ENCODE results near the gene POLR3A. TPM values are rescaled to one million over a fixed set of nuclear protein-coding genes. Genes with fewer than 3 reads are reported as not detected.

POLR3A gene
- polyA plus RNA-seq, 1 donor from 2014 or later: 15.6 TPM

DNA sequence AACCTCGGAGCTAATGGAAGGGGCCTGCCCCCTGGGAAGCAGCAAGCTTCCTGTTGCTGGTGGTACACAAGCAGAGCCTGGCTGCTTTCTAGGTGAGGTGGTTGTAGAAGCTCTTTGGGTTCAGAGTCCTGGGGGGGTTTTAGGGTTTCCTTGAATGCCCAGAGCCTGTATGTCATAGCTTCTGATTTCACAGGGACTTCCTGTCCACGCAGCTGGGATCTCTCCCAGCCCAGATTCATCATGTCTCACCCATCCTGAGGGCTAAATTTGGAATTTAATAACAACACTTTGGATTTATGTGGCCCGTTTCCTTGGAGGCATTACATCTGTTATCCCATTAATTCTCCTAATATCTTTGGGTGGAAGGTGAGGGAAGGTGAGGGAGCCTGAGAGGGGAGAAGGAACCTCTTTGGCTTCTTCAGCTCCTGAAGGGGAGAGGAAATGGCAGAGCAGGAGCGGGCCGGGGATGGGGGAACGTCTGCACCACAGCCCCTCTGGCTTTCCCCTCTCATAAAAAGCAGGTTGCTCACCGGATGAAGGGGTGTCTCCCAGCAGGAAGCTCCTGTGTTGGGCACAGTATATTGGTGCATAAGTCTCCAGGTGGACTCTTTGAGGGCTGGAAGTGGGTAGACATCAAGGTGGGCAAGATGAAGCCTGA is 24.0 kb upstream of the POLR3A start:
- no peak for TF ChIP-seq EZH2 (IDR thresholded peaks at IDR 0.05; ENCODE audit: borderline replicate concordance, insufficient read depth, low read length, poor library complexity, severe bottlenecking)
- no peak for TF ChIP-seq TAF1 (IDR thresholded peaks at IDR 0.05; ENCODE audit: low read depth)
- no peak for TF ChIP-seq MXI1 (conservative IDR thresholded peaks at IDR 0.05; ENCODE audit: poor library complexity, severe bottlenecking)
- Histone ChIP-seq H4K20me1 (ENCODE audit: insufficient read depth) (no peaks in the 10 kb centered on the region), H3K4me3 (ENCODE audit: low read length) (no peak overlapping the region), H3K79me2 (replicated peaks; ENCODE audit: insufficient read depth, low read length) (no peaks in the 10 kb centered on the region), H3F3A (ENCODE audit: insufficient read depth, low read length, poor library complexity, severe bottlenecking) (no peaks in the 10 kb centered on the region), H3K9ac (ENCODE audit: low read length) (no peak overlapping the region), H3K36me3 (ENCODE audit: insufficient read depth, low read length) (no peaks in the 10 kb centered on the region), H3K27me3 (ENCODE audit: insufficient read depth, low read depth, low read length) (no peaks in the 10 kb centered on the region), H3K9me2 (ENCODE audit: insufficient read depth, low read length) (no peaks in the 10 kb centered on the region), H3K27ac (ENCODE audit: low read length) (no peak overlapping the region), H2AFZ (ENCODE audit: low read depth, low read length) (no peak overlapping the region), H3K9me3 (ENCODE audit: low read length) (no peaks in the 10 kb centered on the region), H3K4me2 (ENCODE audit: low read length) (no peak overlapping the region)

- H3K4me2 ChIP-seq (ENCODE audit: low read length): no peak overlapping the region
- no peak overlapping the region for H3K4me3 ChIP-seq (ENCODE audit: low read length)
- H4K20me1 ChIP-seq (ENCODE audit: insufficient read depth): no peaks in the 10 kb centered on the region
- no peak overlapping the region for H2AFZ ChIP-seq (ENCODE audit: low read depth, low read length)
- no peaks in the 10 kb centered on the region for H3K9me2 ChIP-seq (ENCODE audit: insufficient read depth, low read length)
- H3K36me3 ChIP-seq (ENCODE audit: insufficient read depth, low read length): no peaks in the 10 kb centered on the region
- no peaks in the 10 kb centered on the region for H3K79me2 ChIP-seq (replicated peaks; ENCODE audit: insufficient read depth, low read length)
- H3K9me3 ChIP-seq (ENCODE audit: low read length): no peaks in the 10 kb centered on the region
- H3K27me3 ChIP-seq (ENCODE audit: insufficient read depth, low read depth, low read length): no peaks in the 10 kb centered on the region
- no peak overlapping the region for H3K9ac ChIP-seq (ENCODE audit: low read length)
- H3K27ac ChIP-seq (ENCODE audit: low read length): no peak overlapping the region
- TF ChIP-seq EP300 (conservative IDR thresholded peaks at IDR 0.05; ENCODE audit: poor library complexity, severe bottlenecking): no peak
- TF ChIP-seq EZH2 (IDR thresholded peaks at IDR 0.05; ENCODE audit: borderline replicate concordance, insufficient read depth, low read length, poor library complexity, severe bottlenecking): no peak
- TF ChIP-seq TAF1 (IDR thresholded peaks at IDR 0.05; ENCODE audit: low read depth): no peak
- TF ChIP-seq SMC3 (conservative IDR thresholded peaks at IDR 0.05; ENCODE audit: poor library complexity): no peak
- no peak for TF ChIP-seq RAD21 (conservative IDR thresholded peaks at IDR 0.05)
- TF ChIP-seq POLR2AphosphoS5 (IDR thresholded peaks at IDR 0.05): no peak
- TF ChIP-seq, protein P1, sequence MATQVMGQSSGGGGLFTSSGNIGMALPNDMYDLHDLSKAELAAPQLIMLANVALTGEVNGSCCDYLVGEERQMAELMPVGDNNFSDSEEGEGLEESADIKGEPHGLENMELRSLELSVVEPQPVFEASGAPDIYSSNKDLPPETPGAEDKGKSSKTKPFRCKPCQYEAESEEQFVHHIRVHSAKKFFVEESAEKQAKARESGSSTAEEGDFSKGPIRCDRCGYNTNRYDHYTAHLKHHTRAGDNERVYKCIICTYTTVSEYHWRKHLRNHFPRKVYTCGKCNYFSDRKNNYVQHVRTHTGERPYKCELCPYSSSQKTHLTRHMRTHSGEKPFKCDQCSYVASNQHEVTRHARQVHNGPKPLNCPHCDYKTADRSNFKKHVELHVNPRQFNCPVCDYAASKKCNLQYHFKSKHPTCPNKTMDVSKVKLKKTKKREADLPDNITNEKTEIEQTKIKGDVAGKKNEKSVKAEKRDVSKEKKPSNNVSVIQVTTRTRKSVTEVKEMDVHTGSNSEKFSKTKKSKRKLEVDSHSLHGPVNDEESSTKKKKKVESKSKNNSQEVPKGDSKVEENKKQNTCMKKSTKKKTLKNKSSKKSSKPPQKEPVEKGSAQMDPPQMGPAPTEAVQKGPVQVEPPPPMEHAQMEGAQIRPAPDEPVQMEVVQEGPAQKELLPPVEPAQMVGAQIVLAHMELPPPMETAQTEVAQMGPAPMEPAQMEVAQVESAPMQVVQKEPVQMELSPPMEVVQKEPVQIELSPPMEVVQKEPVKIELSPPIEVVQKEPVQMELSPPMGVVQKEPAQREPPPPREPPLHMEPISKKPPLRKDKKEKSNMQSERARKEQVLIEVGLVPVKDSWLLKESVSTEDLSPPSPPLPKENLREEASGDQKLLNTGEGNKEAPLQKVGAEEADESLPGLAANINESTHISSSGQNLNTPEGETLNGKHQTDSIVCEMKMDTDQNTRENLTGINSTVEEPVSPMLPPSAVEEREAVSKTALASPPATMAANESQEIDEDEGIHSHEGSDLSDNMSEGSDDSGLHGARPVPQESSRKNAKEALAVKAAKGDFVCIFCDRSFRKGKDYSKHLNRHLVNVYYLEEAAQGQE (IDR thresholded peaks at IDR 0.05; ENCODE audit: borderline replicate concordance): no peak
- no peaks in the 10 kb centered on the region for H3F3A ChIP-seq (ENCODE audit: insufficient read depth, low read length, poor library complexity, severe bottlenecking)
Measured at GRCh38 chr10:78049851-78050250, 20.5 kb upstream of the POLR3A start.

- Histone ChIP-seq H3K4me3 (ENCODE audit: low read length) (no peak overlapping the region), H2AFZ (ENCODE audit: low read depth, low read length) (no peak overlapping the region), H3K4me2 (ENCODE audit: low read length) (no peak overlapping the region)
Measured at GRCh38 chr10:78047314-78047891, 18.1 kb upstream of the POLR3A start.

More at GRCh38 chr10:78047314-78047891, 18.1 kb upstream of the POLR3A start:
- no peaks in the 10 kb centered on the region for H3F3A ChIP-seq (ENCODE audit: insufficient read depth, low read length, poor library complexity, severe bottlenecking)
- H3K27me3 ChIP-seq (ENCODE audit: insufficient read depth, low read depth, low read length): no peaks in the 10 kb centered on the region
- no peaks in the 10 kb centered on the region for H3K9me2 ChIP-seq (ENCODE audit: insufficient read depth, low read length)
- H3K9ac ChIP-seq (ENCODE audit: low read length): peak overlapping the region; percentile 62
- no peaks in the 10 kb centered on the region for H3K36me3 ChIP-seq (ENCODE audit: insufficient read depth, low read length)
- no peaks in the 10 kb centered on the region for H3K79me2 ChIP-seq (replicated peaks; ENCODE audit: insufficient read depth, low read length)
- peak overlapping the region; percentile 74 for H3K27ac ChIP-seq (ENCODE audit: low read length)
- TF ChIP-seq, protein P2, sequence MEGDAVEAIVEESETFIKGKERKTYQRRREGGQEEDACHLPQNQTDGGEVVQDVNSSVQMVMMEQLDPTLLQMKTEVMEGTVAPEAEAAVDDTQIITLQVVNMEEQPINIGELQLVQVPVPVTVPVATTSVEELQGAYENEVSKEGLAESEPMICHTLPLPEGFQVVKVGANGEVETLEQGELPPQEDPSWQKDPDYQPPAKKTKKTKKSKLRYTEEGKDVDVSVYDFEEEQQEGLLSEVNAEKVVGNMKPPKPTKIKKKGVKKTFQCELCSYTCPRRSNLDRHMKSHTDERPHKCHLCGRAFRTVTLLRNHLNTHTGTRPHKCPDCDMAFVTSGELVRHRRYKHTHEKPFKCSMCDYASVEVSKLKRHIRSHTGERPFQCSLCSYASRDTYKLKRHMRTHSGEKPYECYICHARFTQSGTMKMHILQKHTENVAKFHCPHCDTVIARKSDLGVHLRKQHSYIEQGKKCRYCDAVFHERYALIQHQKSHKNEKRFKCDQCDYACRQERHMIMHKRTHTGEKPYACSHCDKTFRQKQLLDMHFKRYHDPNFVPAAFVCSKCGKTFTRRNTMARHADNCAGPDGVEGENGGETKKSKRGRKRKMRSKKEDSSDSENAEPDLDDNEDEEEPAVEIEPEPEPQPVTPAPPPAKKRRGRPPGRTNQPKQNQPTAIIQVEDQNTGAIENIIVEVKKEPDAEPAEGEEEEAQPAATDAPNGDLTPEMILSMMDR (IDR thresholded peaks at IDR 0.05; ENCODE audit: poor library complexity, severe bottlenecking): peak; percentile 99
- TF ChIP-seq RAD21 (conservative IDR thresholded peaks at IDR 0.05) (peak; percentile 100), EZH2 (IDR thresholded peaks at IDR 0.05; ENCODE audit: borderline replicate concordance, insufficient read depth, low read length, poor library complexity, severe bottlenecking) (no peak), POLR2AphosphoS5 (IDR thresholded peaks at IDR 0.05) (peak; percentile 39), SMC3 (conservative IDR thresholded peaks at IDR 0.05; ENCODE audit: poor library complexity) (peak; percentile 99), TAF1 (IDR thresholded peaks at IDR 0.05; ENCODE audit: low read depth) (no peak), EP300 (conservative IDR thresholded peaks at IDR 0.05; ENCODE audit: poor library complexity, severe bottlenecking) (peak; percentile 62), MXI1 (conservative IDR thresholded peaks at IDR 0.05; ENCODE audit: poor library complexity, severe bottlenecking) (peak; percentile 43)
- TF ChIP-seq, protein P1 (IDR thresholded peaks at IDR 0.05; ENCODE audit: borderline replicate concordance): peak; percentile 34
- H4K20me1 ChIP-seq (ENCODE audit: insufficient read depth): no peaks in the 10 kb centered on the region
- H3K9me3 ChIP-seq (ENCODE audit: low read length): no peaks in the 10 kb centered on the region

Data from neural cell (in vitro differentiated cells).